ACHN (cell line): ENCODE measurements around the gene ZBTB34.

Source experiments
- DNase-seq: peaks from one replicate; pipeline ENCODE4 v3.0.0-alpha.2; 2015
- in situ Hi-C: cut with HindIII; loops from 2 replicates; pipeline ENCODE4 v1.10.0; 2017; ENCODE audit warnings: low sequenced_read_pairs, low pct_ligation_motif_present, low pct_unique_long_range_greater_than_20kb

ZBTB34 gene

GRCh38 chr9:126872516-126872915, 12.1 kb downstream of the ZBTB34 start:
- in situ Hi-C loops = no loop called here
- DNase-seq = no peak

- DNase-seq = no peak
- in situ Hi-C loops = no loop called here
These were observed 14.3 kb downstream of the ZBTB34 start for GRCh38 chr9:126874546-126875314.

GRCh38 chr9:126875756-126876510, 15.5 kb downstream of the ZBTB34 start:
- in situ Hi-C loops = no loop called here
- no peak for DNase-seq

GRCh38 chr9:126876531-126876930, 16.1 kb downstream of the ZBTB34 start:
- DNase-seq = no peak
- in situ Hi-C loops = no loop called here

- in situ Hi-C loops = no loop called here
These were observed 17.0 kb downstream of the ZBTB34 start for GRCh38 chr9:126877418-126877817.

GRCh38 chr9:126879288-126879687, 18.8 kb downstream of the ZBTB34 start:
- DNase-seq = no peak
- in situ Hi-C loops = no loop called here

More at GRCh38 chr9:126877418-126877817, 17.0 kb downstream of the ZBTB34 start:
- DNase-seq = no peak

- in situ Hi-C loops = no loop called here
- no peak for DNase-seq
These were observed 19.9 kb downstream of the ZBTB34 start for GRCh38 chr9:126880226-126880946.

GRCh38 chr9:126880947-126881332, 20.5 kb downstream of the ZBTB34 start:
- DNase-seq = no peak
- in situ Hi-C loops = no loop called here

- in situ Hi-C loops = no loop called here
These were observed 22.3 kb downstream of the ZBTB34 start for GRCh38 chr9:126882746-126883145.

GRCh38 chr9:126883636-126884035, 23.2 kb downstream of the ZBTB34 start:
- no peak for DNase-seq
- in situ Hi-C loops = no loop called here

More at GRCh38 chr9:126882746-126883145, 22.3 kb downstream of the ZBTB34 start:
- no peak for DNase-seq

GRCh38 chr9:126885131-126885641, 24.7 kb downstream of the ZBTB34 start:
- DNase-seq = no peak
- in situ Hi-C loops = no loop called here

GRCh38 chr9:126886034-126886822, 25.8 kb downstream of the ZBTB34 start:
- no peak for DNase-seq
- in situ Hi-C loops = no loop called here

GRCh38 chr9:126886897-126887296, 26.5 kb downstream of the ZBTB34 start:
- in situ Hi-C loops = no loop called here

GRCh38 chr9:126891676-126892075, 31.2 kb downstream of the ZBTB34 start:
- in situ Hi-C loops = no loop called here
- no peak for DNase-seq

More at GRCh38 chr9:126886897-126887296, 26.5 kb downstream of the ZBTB34 start:
- no peak for DNase-seq

GRCh38 chr9:126893079-126893478, 32.6 kb downstream of the ZBTB34 start:
- no peak for DNase-seq
- in situ Hi-C loops = no loop called here

- no peak for DNase-seq
- in situ Hi-C loops = no loop called here
These were observed 33.7 kb downstream of the ZBTB34 start for GRCh38 chr9:126894052-126894603.

- in situ Hi-C loops = no loop called here
- DNase-seq = no peak
These were observed 41.8 kb downstream of the ZBTB34 start for GRCh38 chr9:126902210-126902609.

- DNase-seq = no peak
- in situ Hi-C loops = no loop called here
These were observed 44.1 kb downstream of the ZBTB34 start for GRCh38 chr9:126904586-126904985.
